HEK293 (cell line): ENCODE data around the gene NOS1AP.

Experiments
- SP2 ChIP-seq: fragments of 450-650 bp; formaldehyde crosslinking; IDR thresholded peaks from 2 replicates; pipeline ENCODE4 v1.5.1; 2016; ENCODE audit warnings: missing biosample characterization, missing genetic modification characterization
- ZNF23 ChIP-seq: fragments of 450-650 bp; formaldehyde crosslinking; IDR thresholded peaks from 2 replicates; pipeline ENCODE4 v1.5.1; 2016; ENCODE audit warnings: missing biosample characterization, missing genetic modification characterization, borderline replicate concordance

- TF ChIP-seq SP2 (tag by site-specific recombination) (no peak), ZNF23 (no peak)
Measured at GRCh38 chr1:162030759-162031280, 38.7 kb upstream of the NOS1AP start.
